HL-60/S4 treated with retinoic acid at 250 ng/mL for 4 days and 3 days (cell line): ENCODE measurements around the gene CFAP73.
"Not testable (repeated sequence)": the region's sequence is repeated elsewhere in the genome, so short reads cannot be mapped to it uniquely, and the experiment has no call there.

ENCODE experiments used
- in situ Hi-C: fragments of 300-500 bp; cut with MboI; formaldehyde crosslinking; loops from 2 replicates; pipeline ENCODE4 v1.7.0; 2022; ENCODE audit warnings: low sequenced_read_pairs

The CFAP73 gene

GRCh38 chr12:113186033-113186365, 36.5 kb downstream of the CFAP73 start:
- in situ Hi-C loops, result no loop called here

- in situ Hi-C loops, result no loop called here
These were observed 37.3 kb downstream of the CFAP73 start for GRCh38 chr12:113186666-113187325.

GRCh38 chr12:113189361-113189760, 39.8 kb downstream of the CFAP73 start:
- in situ Hi-C loops, result no loop called here

DNA sequence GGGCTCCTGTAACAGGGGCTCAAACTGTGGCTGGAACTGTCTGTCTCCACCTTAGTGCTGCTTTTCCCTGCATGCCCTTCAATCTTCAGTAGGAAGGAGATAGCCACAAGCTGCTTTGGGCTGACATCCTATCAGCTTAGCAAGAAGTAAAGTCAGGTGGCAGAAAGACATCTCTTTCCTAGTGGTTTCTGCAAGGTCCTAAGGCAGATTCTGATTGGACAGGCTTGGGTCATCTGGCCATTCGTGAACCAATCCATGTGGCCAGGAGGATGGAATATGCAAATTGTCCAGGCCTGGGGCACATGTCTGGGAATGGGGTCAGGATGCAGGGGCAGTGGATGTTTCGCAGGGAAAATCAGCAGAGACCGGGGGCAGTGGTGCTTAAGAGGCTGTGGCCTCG, 41.2 kb downstream of the CFAP73 start:
- in situ Hi-C loops, result loop anchor here (10.0 kb wide), 2 partner anchors 104 to 234 kb away; partner anchors contain the start of gene SDSL

DNA sequence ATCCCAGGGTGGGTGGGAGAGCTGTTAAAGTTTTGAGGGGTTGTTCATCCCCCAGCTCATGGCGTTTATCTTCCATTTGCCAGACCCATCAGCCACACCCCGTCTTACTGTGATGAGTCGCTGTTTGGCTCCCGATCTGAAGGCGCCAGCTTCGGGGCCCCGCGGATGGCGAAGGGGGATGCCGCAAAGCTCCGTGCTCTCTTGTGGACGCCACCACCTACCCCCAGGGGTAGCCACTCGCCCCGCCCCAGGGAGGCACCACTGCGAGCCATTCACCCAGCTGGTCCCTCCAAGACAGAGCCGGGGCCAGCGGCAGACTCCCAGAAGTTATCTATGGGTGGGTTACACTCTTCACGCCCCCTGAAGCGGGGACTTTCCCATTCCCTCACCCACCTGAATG, 41.7 kb downstream of the CFAP73 start:
- in situ Hi-C loops, result loop anchor here (10.0 kb wide), 2 partner anchors 104 to 234 kb away; partner anchors contain the start of gene SDSL

DNA sequence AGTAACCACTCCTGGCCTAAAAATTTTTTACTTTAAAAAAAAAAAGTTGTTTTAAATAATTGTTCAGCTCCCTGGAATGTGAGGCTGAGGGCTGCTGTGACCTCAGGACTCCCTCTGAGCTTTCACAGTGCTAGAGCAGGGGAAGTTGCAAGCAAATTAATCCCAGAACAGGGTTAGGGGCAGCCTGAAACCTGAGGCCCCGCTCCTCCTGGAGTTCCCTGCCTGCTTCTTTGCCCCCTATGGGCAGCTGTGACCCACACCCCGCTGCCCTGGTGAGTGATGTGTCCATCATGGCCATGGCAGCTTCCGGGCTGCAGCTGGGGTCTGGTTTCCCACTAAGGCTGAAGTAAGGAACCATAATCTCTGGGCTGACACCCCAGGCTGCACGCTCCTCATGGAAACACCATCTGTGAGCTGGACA, 45.5 kb downstream of the CFAP73 start:
- in situ Hi-C loops, result loop anchor here (10.0 kb wide), 2 partner anchors 100 to 230 kb away; partner anchors contain the start of gene SDSL

- in situ Hi-C loops, result loop anchor here (10.0 kb wide), 2 partner anchors 99 to 229 kb away; partner anchors contain the start of gene SDSL
These were observed 46.1 kb downstream of the CFAP73 start for GRCh38 chr12:113195598-113195997.

- in situ Hi-C loops, result loop anchor here (10.0 kb wide), 2 partner anchors 98 to 228 kb away; partner anchors contain the start of gene SDSL
These were observed 47.1 kb downstream of the CFAP73 start for GRCh38 chr12:113196582-113196981.

GRCh38 chr12:113196990-113197389, 47.5 kb downstream of the CFAP73 start:
- in situ Hi-C loops, result loop anchor here (10.0 kb wide), 2 partner anchors 98 to 228 kb away; partner anchors contain the start of gene SDSL

DNA sequence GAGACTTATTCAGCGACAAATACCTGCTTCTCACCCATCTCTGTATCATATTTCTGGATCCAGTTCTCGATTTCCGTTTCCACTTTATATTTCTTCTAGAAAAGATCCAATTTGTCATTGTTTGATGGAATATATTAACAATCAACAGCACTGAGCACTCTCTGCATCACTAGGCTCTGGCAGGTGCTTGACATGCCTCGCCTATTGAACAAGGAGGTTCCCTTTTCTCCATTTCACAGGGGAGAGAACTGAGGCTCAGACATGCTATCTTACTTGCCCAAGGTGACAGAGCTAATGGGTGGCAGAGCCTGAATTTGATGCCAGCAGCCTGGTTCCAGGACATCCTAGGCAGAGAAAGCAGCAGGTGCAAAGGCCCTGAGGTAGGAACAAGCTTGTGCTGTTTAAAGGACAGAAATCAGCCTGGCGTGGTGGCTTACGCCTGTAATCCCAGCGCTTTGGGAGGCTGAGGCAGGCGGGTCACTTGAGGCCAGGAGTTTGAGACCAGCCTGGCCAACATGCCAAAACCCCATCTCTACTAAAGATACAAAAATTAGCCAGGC, 48.1 kb downstream of the CFAP73 start:
- in situ Hi-C loops, result loop anchor here (10.0 kb wide), 2 partner anchors 97 to 227 kb away; partner anchors contain the start of gene SDSL

GRCh38 chr12:113198296-113198695, 48.8 kb downstream of the CFAP73 start:
- in situ Hi-C loops, result loop anchor here (10.0 kb wide), 2 partner anchors 97 to 227 kb away; partner anchors contain the start of gene SDSL

GRCh38 chr12:113200021-113200797, 50.7 kb downstream of the CFAP73 start:
- in situ Hi-C loops, result no loop called here

- in situ Hi-C loops, result no loop called here
These were observed 52.0 kb downstream of the CFAP73 start for GRCh38 chr12:113201187-113202177.

DNA sequence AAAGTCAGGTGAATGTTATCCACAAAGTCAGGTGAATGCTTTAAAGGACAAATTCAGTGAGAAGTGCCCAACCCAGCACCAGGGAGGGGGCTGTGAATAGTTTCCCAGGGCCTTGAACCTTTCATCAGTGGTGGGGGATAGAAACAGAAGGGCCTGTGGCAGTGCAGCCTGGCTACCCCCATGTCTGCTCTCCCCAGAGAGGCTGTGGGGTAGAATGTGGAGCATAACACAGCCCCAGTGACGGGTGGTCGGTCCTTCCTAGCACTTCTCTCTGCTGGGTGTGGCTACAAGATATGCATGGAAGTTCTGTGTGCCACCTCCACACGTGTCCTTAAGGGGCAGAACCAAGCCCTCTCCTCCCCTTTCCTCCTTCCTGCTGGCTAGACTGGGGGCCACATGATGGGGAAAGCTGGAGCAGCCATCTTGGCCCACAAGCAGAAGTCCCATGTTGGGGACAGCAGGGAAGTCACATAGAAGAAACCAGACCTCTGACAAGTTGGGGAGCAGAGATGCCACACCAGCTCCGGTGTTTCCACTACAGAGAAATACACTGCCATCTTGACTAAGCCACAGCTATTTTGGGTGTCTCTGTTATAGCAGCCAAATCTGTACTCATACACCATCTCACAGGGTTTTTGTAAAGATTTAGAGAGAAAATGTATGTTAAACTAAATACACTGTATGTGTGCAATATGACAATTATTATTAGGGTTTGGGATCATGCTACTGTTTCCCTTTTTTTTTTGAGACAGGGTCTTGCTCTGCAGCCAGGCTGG, 53.0 kb downstream of the CFAP73 start:
- in situ Hi-C loops, result no loop called here

GRCh38 chr12:113203852-113204760, 54.6 kb downstream of the CFAP73 start:
- in situ Hi-C loops, result no loop called here

GRCh38 chr12:113204804-113205203, 55.3 kb downstream of the CFAP73 start:
- in situ Hi-C loops, result no loop called here

DNA sequence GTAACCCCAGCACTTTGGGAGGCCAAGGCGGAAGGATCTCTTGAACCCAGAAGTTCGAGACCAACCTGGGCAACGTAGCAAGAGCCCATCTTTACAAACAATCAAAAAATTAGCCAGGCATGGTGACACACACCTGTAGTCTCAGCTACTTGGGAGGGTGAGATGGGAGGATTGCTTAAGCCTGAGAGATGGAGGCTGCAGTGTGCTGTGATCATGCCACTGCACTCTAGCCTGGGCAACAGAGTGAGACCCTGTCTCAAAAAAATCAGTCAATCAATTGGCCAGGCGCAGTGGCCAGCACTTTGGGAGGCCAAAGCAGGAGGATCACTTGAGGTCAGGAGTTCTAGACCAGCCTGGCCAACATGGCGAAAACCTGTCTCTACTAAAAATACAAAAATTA, 57.3 kb downstream of the CFAP73 start:
- in situ Hi-C loops, result not testable (repeated sequence)

GRCh38 chr12:113207613-113208040, 58.1 kb downstream of the CFAP73 start:
- in situ Hi-C loops, result no loop called here
